MM.1S (cell line): ENCODE measurements around the gene KCNIP3.

ENCODE experiments used
- DNase-seq: peaks from one replicate; pipeline ENCODE4 v3.0.0-alpha.2; 2015
- H2AFZ ChIP-seq: fragments of 300-600 bp; sonication (generic); 2 replicates; pipeline ENCODE4 v1.6.0; 2016; ENCODE audit warnings: antibody characterized with exemption, low read length
- H3F3A ChIP-seq: fragments of 300-600 bp; sonication (generic); 2 replicates; pipeline ENCODE4 v1.6.1; 2016; ENCODE audit warnings: mild to moderate bottlenecking, antibody characterized with exemption, low read length, moderate library complexity, mixed read lengths; ENCODE audit not compliant: insufficient read depth
- H3K27ac ChIP-seq: fragments of 300-600 bp; sonication (generic); 2 replicates; pipeline ENCODE4 v1.5.1; 2016; ENCODE audit warnings: mild to moderate bottlenecking, low read length
- H3K27me3 ChIP-seq: fragments of 300-600 bp; sonication (generic); replicated peaks from 2 replicates; pipeline ENCODE4 v1.6.0; 2016; ENCODE audit warnings: low read length; ENCODE audit not compliant: insufficient read depth
- H3K36me3 ChIP-seq: fragments of 300-600 bp; sonication (generic); replicated peaks from 2 replicates; pipeline ENCODE4 v1.6.1; 2016; ENCODE audit warnings: mild to moderate bottlenecking, low read length, mixed read lengths; ENCODE audit not compliant: insufficient read depth
- H3K4me1 ChIP-seq: fragments of 300-600 bp; sonication (generic); 2 replicates; pipeline ENCODE4 v1.6.1; 2016; ENCODE audit warnings: low read length, mixed read lengths
- H3K4me2 ChIP-seq: fragments of 300-600 bp; sonication (generic); 2 replicates; pipeline ENCODE4 v1.6.0; 2016; ENCODE audit warnings: low read depth, low read length
- H3K4me3 ChIP-seq: fragments of 300-600 bp; sonication (generic); 2 replicates; pipeline ENCODE4 v1.5.1; 2016; ENCODE audit warnings: low read length, mixed read lengths
- H3K79me2 ChIP-seq: fragments of 300-600 bp; sonication (generic); 2 replicates; pipeline ENCODE4 v1.6.1; 2016; ENCODE audit warnings: mixed run types, low read length, mixed read lengths
- H3K9ac ChIP-seq: fragments of 300-600 bp; sonication (generic); 2 replicates; pipeline ENCODE4 v1.6.1; 2016; ENCODE audit warnings: low read length, mixed read lengths
- H3K9me2 ChIP-seq: fragments of 300-600 bp; sonication (generic); replicated peaks from 2 replicates; pipeline ENCODE4 v1.6.1; 2016; ENCODE audit warnings: mild to moderate bottlenecking, low read length, mixed read lengths; ENCODE audit not compliant: insufficient read depth
- H3K9me3 ChIP-seq: fragments of 300-600 bp; sonication (generic); replicated peaks from 2 replicates; pipeline ENCODE4 v1.6.1; 2016; ENCODE audit warnings: mild to moderate bottlenecking, low read length, mixed read lengths; ENCODE audit not compliant: insufficient read depth
- H4K20me1 ChIP-seq: fragments of 300-600 bp; sonication (generic); 2 replicates; pipeline ENCODE4 v1.6.1; 2016; ENCODE audit warnings: mild to moderate bottlenecking, low read length, moderate library complexity, mixed read lengths; ENCODE audit not compliant: insufficient read depth
- CTCF ChIP-seq: fragments of 300-600 bp; sonication (generic); IDR thresholded peaks from 2 replicates; pipeline ENCODE4 v1.5.1; 2016; ENCODE audit warnings: antibody characterized with exemption, low read length, mixed read lengths
- EZH2 ChIP-seq: fragments of 300-600 bp; sonication (generic); optimal IDR thresholded peaks from 2 replicates; pipeline ENCODE3; 2017; ENCODE audit warnings: low read depth, mild to moderate bottlenecking, antibody characterized with exemption, low read length, mixed read lengths
- EZH2phosphoT487 ChIP-seq: fragments of 300-600 bp; sonication (generic); IDR thresholded peaks from 2 replicates; pipeline ENCODE4 v1.6.1; 2018; ENCODE audit warnings: antibody characterized with exemption, low read length

Gene KCNIP3

GRCh38 chr2:95385570-95385984, 88.4 kb downstream of the KCNIP3 start:
- no peaks in the 10 kb centered on the region for H3K36me3 ChIP-seq
- no peaks in the 10 kb centered on the region for H3K9me2 ChIP-seq
- H3K27me3 ChIP-seq = peaks cover 12% of the 10 kb centered on the region; the same call in 1 of the 2 replicates
- no peak overlapping the region for H3K4me2 ChIP-seq
- H4K20me1 ChIP-seq = no peaks in the 10 kb centered on the region
- no peak for DNase-seq
- H3K4me3 ChIP-seq = no peak overlapping the region
- no peak for TF ChIP-seq CTCF
- no peak for TF ChIP-seq EZH2phosphoT487
- no peak for TF ChIP-seq EZH2
- H3K79me2 ChIP-seq = no peaks in the 10 kb centered on the region
- no peak overlapping the region for H3K27ac ChIP-seq
- H2AFZ ChIP-seq = no peak overlapping the region
- no peaks in the 10 kb centered on the region for H3F3A ChIP-seq
- no peaks in the 10 kb centered on the region for H3K4me1 ChIP-seq
- H3K9me3 ChIP-seq = no peaks in the 10 kb centered on the region
- H3K9ac ChIP-seq = no peak overlapping the region

GRCh38 chr2:95386031-95386430, 88.9 kb downstream of the KCNIP3 start:
- Histone ChIP-seq H3K9me3 (no peaks in the 10 kb centered on the region), H3K79me2 (no peaks in the 10 kb centered on the region), H3K27me3 (peaks cover 12% of the 10 kb centered on the region; the same call in 1 of the 2 replicates), H3K4me1 (no peaks in the 10 kb centered on the region), H3K9me2 (no peaks in the 10 kb centered on the region), H3K4me3 (no peak overlapping the region), H3K36me3 (no peaks in the 10 kb centered on the region), H3K27ac (no peak overlapping the region), H3F3A (no peaks in the 10 kb centered on the region), H3K9ac (no peak overlapping the region), H3K4me2 (no peak overlapping the region), H2AFZ (no peak overlapping the region), H4K20me1 (no peaks in the 10 kb centered on the region)
- TF ChIP-seq CTCF = no peak
- TF ChIP-seq EZH2 = no peak
- no peak for TF ChIP-seq EZH2phosphoT487
- no peak for DNase-seq

- Histone ChIP-seq H3K4me2 (no peak overlapping the region), H3K4me3 (no peak overlapping the region), H3K79me2 (no peaks in the 10 kb centered on the region), H4K20me1 (no peaks in the 10 kb centered on the region), H3K27me3 (peaks cover 12% of the 10 kb centered on the region; the same call in 1 of the 2 replicates), H3K36me3 (no peaks in the 10 kb centered on the region), H3K4me1 (no peaks in the 10 kb centered on the region), H3F3A (no peaks in the 10 kb centered on the region), H3K9ac (no peak overlapping the region), H3K9me2 (no peaks in the 10 kb centered on the region), H2AFZ (no peak overlapping the region), H3K27ac (no peak overlapping the region), H3K9me3 (no peaks in the 10 kb centered on the region)
- TF ChIP-seq EZH2 = no peak
- TF ChIP-seq EZH2phosphoT487 = no peak
- TF ChIP-seq CTCF = no peak
- no peak for DNase-seq
Observed at GRCh38 chr2:95387358-95387757, 90.2 kb downstream of the KCNIP3 start.
